ENCODE measurements around the gene OTUD5.

The OTUD5 gene

DNA sequence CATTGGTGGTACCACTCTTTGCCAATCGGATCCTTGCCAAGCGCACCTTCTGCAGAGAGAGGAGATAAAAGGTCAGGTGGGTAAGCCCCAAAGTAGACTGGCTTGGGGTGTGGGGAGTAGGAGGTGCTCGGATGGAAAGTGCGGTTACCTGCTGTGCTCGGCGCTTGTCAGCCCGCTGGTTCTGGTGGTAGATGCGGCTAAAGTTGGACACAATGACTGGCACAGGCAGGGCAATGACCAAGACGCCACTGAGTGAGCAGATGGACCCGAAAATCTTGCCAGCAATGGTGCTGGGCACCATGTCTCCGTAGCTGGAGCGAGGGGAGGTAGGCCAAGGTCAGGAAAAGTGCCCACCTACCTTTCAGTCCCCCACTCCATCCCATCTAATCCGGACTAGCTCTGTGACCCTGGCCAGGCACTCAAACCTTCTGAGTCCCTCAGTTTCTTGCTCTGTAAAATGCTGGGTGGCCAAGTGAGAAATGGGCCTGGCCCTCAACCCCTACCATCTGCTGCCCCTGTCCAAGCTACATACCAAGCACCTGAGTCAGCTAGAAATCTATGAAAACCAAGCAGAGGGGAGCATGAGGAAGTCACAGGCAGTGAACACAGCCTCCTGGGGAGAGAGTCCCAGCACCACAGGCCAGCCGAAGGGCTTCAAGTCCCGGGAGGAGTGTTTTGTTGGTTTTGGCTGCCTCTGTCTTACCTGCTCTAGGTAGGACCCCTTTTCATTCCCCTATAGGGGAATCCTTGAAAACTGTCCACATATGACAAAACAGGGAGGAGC is 9.6 kb upstream of the OTUD5 start:
- no peak for DNase-seq (ENCODE audit: extremely low read depth, low read depth)
- no peak for TF ChIP-seq CTCF (IDR thresholded peaks at IDR 0.05; ENCODE audit: low read depth, low read length, missing control alignments)
- H3K4me3 ChIP-seq (replicated peaks; ENCODE audit: low read depth, low read length): no peak overlapping the region

DNA sequence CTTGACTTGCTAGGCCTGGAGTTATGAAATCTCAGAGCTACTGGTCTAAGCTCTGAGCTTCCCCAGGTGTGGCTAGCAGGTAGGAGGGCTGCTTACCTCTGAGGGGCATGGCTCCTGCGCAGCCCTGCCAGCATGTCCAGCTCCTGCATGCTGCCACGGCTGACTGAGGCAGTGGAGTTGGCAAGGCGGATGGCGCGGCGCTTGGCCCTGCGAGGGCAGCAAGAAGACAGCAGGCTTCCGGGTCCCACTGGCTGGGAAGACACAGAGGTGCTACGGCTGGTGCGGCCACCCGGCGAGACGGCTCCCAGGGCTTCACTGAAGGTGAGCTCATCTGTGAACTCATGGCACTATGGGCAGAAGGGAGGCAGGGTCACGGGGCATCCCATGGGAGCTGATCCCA is 8.6 kb upstream of the OTUD5 start:
- DNase-seq (ENCODE audit: extremely low read depth, low read depth): no peak
- TF ChIP-seq CTCF (IDR thresholded peaks at IDR 0.05; ENCODE audit: low read depth, low read length, missing control alignments): no peak
- no peak overlapping the region for H3K4me3 ChIP-seq (replicated peaks; ENCODE audit: low read depth, low read length)

DNA sequence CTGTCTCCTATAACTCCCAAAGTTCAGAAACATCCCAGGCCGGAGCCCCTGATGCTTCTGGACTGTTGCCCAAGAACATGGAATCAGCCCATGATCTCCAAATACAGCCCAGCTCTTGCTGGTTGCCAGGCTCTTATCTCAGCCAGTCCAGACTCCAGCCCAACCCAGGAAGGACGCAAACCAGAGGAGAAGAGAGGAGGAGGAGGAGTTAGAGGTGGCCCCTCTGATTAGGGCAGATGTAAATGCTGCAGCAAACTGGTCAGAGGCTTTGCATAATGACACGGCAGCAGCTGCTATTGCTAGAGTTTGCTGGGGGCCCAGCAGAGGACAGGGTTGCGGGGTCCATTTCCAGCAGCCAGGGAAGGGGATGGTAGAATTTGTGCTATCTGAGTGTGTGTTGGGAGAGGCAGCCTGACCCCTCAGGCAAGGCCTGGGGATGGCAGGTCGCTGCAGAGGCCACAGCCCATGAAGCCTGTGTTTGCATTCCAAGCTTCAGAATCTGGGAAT is 4.2 kb upstream of the OTUD5 start:
- H3K4me3 ChIP-seq (replicated peaks; ENCODE audit: low read depth, low read length): no peak overlapping the region
- no peak for DNase-seq (ENCODE audit: extremely low read depth, low read depth)
- no peak for TF ChIP-seq CTCF (IDR thresholded peaks at IDR 0.05; ENCODE audit: low read depth, low read length, missing control alignments)

DNA sequence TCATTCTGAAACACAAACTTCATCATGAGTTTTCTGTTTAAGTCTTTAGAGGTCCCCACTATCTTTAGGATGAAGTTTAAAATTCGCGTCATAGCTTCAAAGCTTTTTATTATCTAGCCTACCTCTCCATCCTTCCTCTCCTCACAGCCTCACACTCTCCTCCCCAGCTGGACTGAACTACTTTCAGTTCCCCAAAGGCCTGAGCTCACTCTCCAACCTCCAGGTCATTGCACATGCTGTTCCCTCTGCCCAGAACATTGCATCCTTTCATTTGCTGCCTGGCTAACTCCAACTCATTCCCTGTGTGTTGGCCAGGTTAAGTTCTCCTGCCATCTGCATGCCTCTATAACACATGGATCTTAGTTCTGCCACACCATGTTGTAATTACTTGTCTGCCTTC is 2.9 kb upstream of the OTUD5 start:
- no peak for DNase-seq (ENCODE audit: extremely low read depth, low read depth)
- no peak for TF ChIP-seq CTCF (IDR thresholded peaks at IDR 0.05; ENCODE audit: low read depth, low read length, missing control alignments)
- no peak overlapping the region for H3K4me3 ChIP-seq (replicated peaks; ENCODE audit: low read depth, low read length)

GRCh38 chrX:48958635-48959094 is 1.3 kb upstream of the OTUD5 start:
- no peak for DNase-seq (ENCODE audit: extremely low read depth, low read depth)
- peak overlapping the region; percentile 62 for H3K4me3 ChIP-seq (replicated peaks; ENCODE audit: low read depth, low read length)
- no peak for TF ChIP-seq CTCF (IDR thresholded peaks at IDR 0.05; ENCODE audit: low read depth, low read length, missing control alignments)

DNA sequence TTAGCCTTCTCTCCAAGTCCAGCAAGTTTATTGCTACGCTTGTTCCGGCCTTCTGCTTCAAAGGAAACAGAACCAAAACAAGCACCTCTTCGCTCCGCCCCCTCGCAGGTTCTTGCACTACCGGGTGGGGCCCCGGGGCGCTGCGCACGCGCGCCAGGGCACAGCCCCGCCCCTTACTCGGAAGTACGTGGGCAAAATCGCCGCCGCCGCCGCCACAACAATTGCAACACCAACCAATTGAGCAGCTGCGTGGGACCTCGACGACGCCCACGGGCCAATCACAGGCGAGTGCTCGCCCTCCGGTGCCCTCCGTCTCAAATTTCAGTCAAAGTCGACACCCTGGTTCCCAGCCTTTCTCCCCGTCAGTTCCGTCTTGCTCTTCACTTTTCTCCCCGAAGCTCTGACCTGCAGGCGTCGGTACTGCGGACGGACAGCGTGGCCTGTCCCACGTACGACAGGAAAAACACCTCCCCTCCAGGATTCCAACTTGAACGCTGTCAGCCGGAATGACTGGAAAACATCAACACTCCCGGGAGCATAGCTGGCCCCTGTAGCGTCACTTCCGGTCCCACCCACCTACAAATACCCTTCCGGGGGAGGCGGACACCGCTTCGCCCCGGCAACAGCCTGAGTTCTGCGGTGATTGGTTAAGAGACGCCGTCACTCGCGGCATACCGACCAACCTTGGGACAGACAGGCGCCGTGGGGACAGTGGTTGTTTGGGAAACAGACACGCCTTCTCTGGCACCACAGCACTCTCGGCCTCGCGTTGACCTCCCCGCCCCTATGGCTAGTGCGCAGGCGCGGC is 624 bp upstream of the OTUD5 start:
- DNase-seq (ENCODE audit: extremely low read depth, low read depth): peak; percentile 87
- peak overlapping the region; percentile 62 for H3K4me3 ChIP-seq (replicated peaks; ENCODE audit: low read depth, low read length)
- TF ChIP-seq CTCF (IDR thresholded peaks at IDR 0.05; ENCODE audit: low read depth, low read length, missing control alignments): no peak

All from HFF-Myc (cell line).